Activated naive CD4-positive, alpha-beta T cell treated with anti-CD3 and anti-CD28 coated beads, Interleukin-2, amount 10 ng/mL, durations not matched to agents 7 days and 5 days (primary cell): Measurements from ENCODE around the gene NEK11.

Source experiments
- CTCF ChIA-PET: fragments of 350-600 bp; sonication (Branson Sonifier 250); formaldehyde crosslinking; loops from one replicate; lab custom pipeline; 2021; ENCODE audit warnings: antibody characterized with exemption; lab: Charles Lee
- DNase-seq: peaks from one replicate; pipeline ENCODE4 v3.0.0-alpha.2; 2020
- H3K27ac Mint-ChIP-seq: one replicate; pipeline ENCODE4 v1.8.0; 2021; ENCODE audit warnings: mild to moderate bottlenecking, moderate library complexity, mixed read lengths
- H3K27me3 Mint-ChIP-seq: one replicate; pipeline ENCODE4 v1.8.0; 2021; ENCODE audit warnings: mild to moderate bottlenecking, mixed read lengths
- H3K36me3 Mint-ChIP-seq: one replicate; pipeline ENCODE4 v1.8.0; 2021; ENCODE audit warnings: mixed read lengths
- H3K4me1 Mint-ChIP-seq: one replicate; pipeline ENCODE4 v1.8.0; 2021; ENCODE audit warnings: mixed read lengths
- H3K4me3 Mint-ChIP-seq: one replicate; pipeline ENCODE4 v1.8.0; 2021; ENCODE audit warnings: mild to moderate bottlenecking, moderate library complexity, mixed read lengths
- H3K9me3 Mint-ChIP-seq: one replicate; pipeline ENCODE4 v1.8.0; 2021; ENCODE audit warnings: mixed read lengths

The NEK11 gene

GRCh38 chr3:131125684-131126083 lies 99.0 kb downstream of the NEK11 start:
- DNase-seq: no peak
- Mint-ChIP-seq H3K4me1 (no peaks in the 10 kb centered on the region), H3K27me3 (no peaks in the 10 kb centered on the region), H3K4me3 (no peak overlapping the region), H3K27ac (no peak overlapping the region), H3K36me3 (no peaks in the 10 kb centered on the region), H3K9me3 (peaks cover 3% of the 10 kb centered on the region)
- CTCF ChIA-PET: no interaction called here

DNA sequence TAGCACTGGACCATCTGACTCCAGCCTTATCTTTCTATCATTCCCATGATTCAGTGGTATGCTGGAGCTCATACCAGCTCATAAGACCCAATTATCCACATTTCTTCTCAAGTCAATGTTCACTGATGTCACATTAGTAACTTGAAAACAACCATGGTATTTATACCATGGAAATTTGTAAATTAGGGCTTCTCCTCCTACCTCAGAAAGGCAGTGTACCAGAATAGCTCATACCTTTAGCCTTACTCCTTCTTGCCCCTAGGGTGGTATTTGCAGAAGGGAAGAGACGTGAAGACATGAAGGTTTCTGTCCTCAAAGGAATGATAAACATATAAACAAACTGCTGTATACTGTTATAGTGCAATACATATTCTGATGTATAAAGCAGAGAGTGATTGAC lies 114.2 kb downstream of the NEK11 start:
- H3K4me1 Mint-ChIP-seq: no peaks in the 10 kb centered on the region
- H3K4me3 Mint-ChIP-seq: no peak overlapping the region
- no peak for DNase-seq
- H3K27me3 Mint-ChIP-seq: no peaks in the 10 kb centered on the region
- CTCF ChIA-PET: no interaction called here
- no peaks in the 10 kb centered on the region for H3K36me3 Mint-ChIP-seq
- H3K9me3 Mint-ChIP-seq: no peaks in the 10 kb centered on the region
- H3K27ac Mint-ChIP-seq: no peak overlapping the region

DNA sequence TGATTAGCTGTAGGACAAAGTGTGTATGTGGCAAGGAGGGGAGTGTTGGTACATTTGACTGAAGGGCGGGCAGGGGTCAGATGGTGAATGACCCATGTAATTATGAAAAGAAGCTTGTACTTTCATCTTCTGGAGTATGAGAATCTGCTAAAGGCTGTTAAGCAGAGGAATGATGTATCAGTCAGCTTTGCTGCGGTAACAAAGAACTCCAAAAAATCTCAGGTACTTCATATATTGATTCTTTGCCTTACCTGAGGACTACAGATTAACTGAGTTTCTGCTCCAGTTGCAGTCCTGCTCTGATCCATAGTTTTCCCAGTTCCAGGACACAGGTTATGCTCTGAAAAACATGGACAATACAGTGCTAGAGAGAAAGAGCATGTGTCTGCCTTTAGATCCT lies 115.1 kb downstream of the NEK11 start:
- no peak overlapping the region for H3K4me3 Mint-ChIP-seq
- no peaks in the 10 kb centered on the region for H3K27me3 Mint-ChIP-seq
- no peak for DNase-seq
- H3K9me3 Mint-ChIP-seq: no peaks in the 10 kb centered on the region
- CTCF ChIA-PET: no interaction called here
- no peaks in the 10 kb centered on the region for H3K4me1 Mint-ChIP-seq
- no peak overlapping the region for H3K27ac Mint-ChIP-seq
- no peaks in the 10 kb centered on the region for H3K36me3 Mint-ChIP-seq

GRCh38 chr3:131142580-131142979 lies 115.9 kb downstream of the NEK11 start:
- DNase-seq: no peak

DNA sequence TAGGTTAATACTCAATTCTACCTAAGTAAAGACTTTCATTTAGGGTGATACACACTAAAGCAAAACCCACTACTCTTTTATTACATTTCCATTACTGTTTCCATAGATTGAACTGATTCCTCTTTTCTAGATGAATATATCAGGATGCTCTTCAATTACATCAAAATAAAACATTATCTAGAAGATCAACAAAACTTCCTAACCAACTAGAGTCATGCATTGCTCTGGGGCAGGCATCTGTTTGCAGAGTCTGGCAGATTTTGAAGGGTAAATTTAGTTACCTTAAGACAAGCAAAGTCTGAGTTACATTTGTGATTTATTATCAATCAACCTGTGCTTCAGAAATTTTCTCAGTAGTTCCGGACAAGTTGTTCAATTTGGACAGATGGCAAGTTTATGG lies 117.1 kb downstream of the NEK11 start:
- Mint-ChIP-seq H3K36me3 (no peaks in the 10 kb centered on the region), H3K27ac (no peak overlapping the region), H3K4me3 (no peak overlapping the region), H3K9me3 (no peaks in the 10 kb centered on the region), H3K27me3 (no peaks in the 10 kb centered on the region), H3K4me1 (no peaks in the 10 kb centered on the region)
- DNase-seq: no peak
- CTCF ChIA-PET: interaction anchor here (1.2 kb wide), 1 partner anchor 110 kb away, joined by 3 read pairs; no protein-coding TSS in a partner anchor

More at GRCh38 chr3:131142580-131142979, 115.9 kb downstream of the NEK11 start:
- no peaks in the 10 kb centered on the region for H3K27me3 Mint-ChIP-seq
- CTCF ChIA-PET: interaction anchor here (1.0 to 1.2 kb wide), 2 partner anchors 106 to 109 kb away, joined by 3 read pairs; no protein-coding TSS in a partner anchor
- no peak overlapping the region for H3K4me3 Mint-ChIP-seq
- no peaks in the 10 kb centered on the region for H3K36me3 Mint-ChIP-seq
- no peaks in the 10 kb centered on the region for H3K9me3 Mint-ChIP-seq
- no peaks in the 10 kb centered on the region for H3K4me1 Mint-ChIP-seq
- H3K27ac Mint-ChIP-seq: no peak overlapping the region

DNA sequence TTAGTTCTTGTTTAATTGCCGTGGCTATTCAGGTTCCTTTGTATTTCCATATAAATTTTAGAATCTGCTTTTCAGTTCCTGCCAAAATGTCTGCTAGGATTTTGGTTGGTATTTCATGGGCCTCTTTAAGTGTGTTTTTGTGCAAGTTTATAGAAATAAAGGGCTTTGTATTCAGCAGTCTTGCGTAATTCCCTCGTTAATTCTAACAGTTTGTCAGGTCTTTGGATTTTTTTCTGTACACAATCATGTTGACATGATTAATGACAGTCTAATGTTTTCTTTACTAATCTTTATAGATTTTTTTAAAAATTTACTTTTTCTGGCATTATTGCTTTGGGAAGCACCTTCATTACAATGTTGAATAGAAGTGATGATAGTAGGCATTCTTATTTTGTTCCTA lies 120.9 kb downstream of the NEK11 start:
- Mint-ChIP-seq H3K4me1 (no peaks in the 10 kb centered on the region), H3K27ac (no peak overlapping the region), H3K9me3 (no peaks in the 10 kb centered on the region), H3K4me3 (no peak overlapping the region), H3K27me3 (no peaks in the 10 kb centered on the region), H3K36me3 (no peaks in the 10 kb centered on the region)
- CTCF ChIA-PET: no interaction called here
- DNase-seq: no peak

GRCh38 chr3:131158434-131158833 lies 131.8 kb downstream of the NEK11 start:
- no peak overlapping the region for H3K4me3 Mint-ChIP-seq
- CTCF ChIA-PET: interaction anchor here (1.5 kb wide), 1 partner anchor 64 kb away, joined by 3 read pairs; no protein-coding TSS in a partner anchor
- H3K9me3 Mint-ChIP-seq: no peaks in the 10 kb centered on the region
- H3K4me1 Mint-ChIP-seq: no peaks in the 10 kb centered on the region
- DNase-seq: no peak
- H3K27ac Mint-ChIP-seq: no peak overlapping the region
- H3K27me3 Mint-ChIP-seq: peaks cover 8% of the 10 kb centered on the region
- no peaks in the 10 kb centered on the region for H3K36me3 Mint-ChIP-seq

DNA sequence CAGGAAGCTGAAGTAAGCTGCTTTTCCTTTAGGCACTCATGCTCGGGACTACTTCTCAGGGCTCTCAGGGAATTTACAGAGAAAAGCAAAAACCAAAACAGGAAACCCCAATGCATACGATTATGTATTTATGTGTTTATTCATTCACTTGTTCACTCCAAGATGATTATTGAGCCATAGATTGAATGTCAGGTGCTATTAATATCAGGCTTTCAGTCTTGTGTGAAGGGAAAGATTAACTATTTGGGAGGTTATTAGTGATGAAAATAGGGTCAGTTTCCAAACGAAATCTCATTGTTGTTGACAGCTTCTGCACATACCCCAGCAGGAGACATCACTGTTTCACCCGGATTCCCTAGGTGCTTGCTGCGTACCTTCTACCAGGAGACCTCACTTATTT lies 135.8 kb downstream of the NEK11 start:
- Mint-ChIP-seq H3K9me3 (no peaks in the 10 kb centered on the region), H3K4me1 (no peaks in the 10 kb centered on the region), H3K4me3 (no peak overlapping the region), H3K27ac (no peak overlapping the region), H3K27me3 (peaks cover 6% of the 10 kb centered on the region), H3K36me3 (no peaks in the 10 kb centered on the region)
- no peak for DNase-seq
- CTCF ChIA-PET: no interaction called here

GRCh38 chr3:131167867-131168266 lies 141.2 kb downstream of the NEK11 start:
- Mint-ChIP-seq H3K4me3 (no peak overlapping the region), H3K27ac (no peak overlapping the region), H3K4me1 (no peaks in the 10 kb centered on the region), H3K36me3 (no peaks in the 10 kb centered on the region), H3K27me3 (no peaks in the 10 kb centered on the region), H3K9me3 (no peaks in the 10 kb centered on the region)
- CTCF ChIA-PET: no interaction called here
- no peak for DNase-seq

- no peak overlapping the region for H3K27ac Mint-ChIP-seq
- no peak for DNase-seq
- no peaks in the 10 kb centered on the region for H3K9me3 Mint-ChIP-seq
- peaks cover 6% of the 10 kb centered on the region for H3K4me1 Mint-ChIP-seq
- no peaks in the 10 kb centered on the region for H3K27me3 Mint-ChIP-seq
- CTCF ChIA-PET: no interaction called here
- no peaks in the 10 kb centered on the region for H3K36me3 Mint-ChIP-seq
- no peak overlapping the region for H3K4me3 Mint-ChIP-seq
Observed at GRCh38 chr3:131169331-131169730, 142.7 kb downstream of the NEK11 start.

DNA sequence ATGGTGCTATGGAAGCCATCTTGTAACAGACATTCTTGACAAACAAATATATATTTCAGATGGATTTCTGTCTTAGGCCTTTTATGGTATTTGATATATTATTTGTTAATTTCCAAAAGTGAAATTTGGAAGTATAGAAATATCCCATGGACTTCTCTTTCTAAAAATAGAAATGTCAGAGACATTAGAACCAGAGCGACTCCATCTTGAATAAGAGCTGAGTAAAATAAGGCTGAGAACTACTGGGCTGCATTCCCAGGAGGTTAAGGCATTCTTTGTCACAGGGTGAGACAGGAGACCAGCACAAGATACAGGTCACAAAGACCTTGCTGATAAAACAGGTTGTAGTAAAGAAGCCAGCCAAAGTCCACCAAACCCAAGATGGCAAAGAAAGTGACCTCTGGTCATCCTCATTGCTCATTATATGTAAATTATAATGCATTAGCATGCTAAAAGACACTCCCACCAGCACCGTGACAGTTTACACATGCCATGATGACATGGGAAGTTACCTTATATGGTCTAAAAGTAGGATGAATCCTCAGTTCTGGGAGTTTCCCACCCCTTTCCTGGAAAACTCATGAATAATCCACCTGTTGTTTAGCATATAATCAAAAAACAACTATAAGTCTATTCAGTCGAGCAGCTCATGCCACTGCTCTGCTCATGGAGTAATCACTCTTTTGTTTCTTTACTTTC lies 146.0 kb downstream of the NEK11 start:
- no peaks in the 10 kb centered on the region for H3K36me3 Mint-ChIP-seq
- H3K4me3 Mint-ChIP-seq: no peak overlapping the region
- no peak for DNase-seq
- H3K4me1 Mint-ChIP-seq: peaks cover 17% of the 10 kb centered on the region
- CTCF ChIA-PET: interaction anchor here (0.7 to 1.4 kb wide), 3 partner anchors 138 to 146 kb away, joined by 3 read pairs; partner anchors contain the start of genes ASTE1 and NEK11
- no peaks in the 10 kb centered on the region for H3K27me3 Mint-ChIP-seq
- no peak overlapping the region for H3K27ac Mint-ChIP-seq
- no peaks in the 10 kb centered on the region for H3K9me3 Mint-ChIP-seq

- Mint-ChIP-seq H3K36me3 (no peaks in the 10 kb centered on the region), H3K27ac (peak overlapping the region; percentile 37), H3K4me3 (no peak overlapping the region), H3K9me3 (no peaks in the 10 kb centered on the region), H3K4me1 (peaks cover 17% of the 10 kb centered on the region), H3K27me3 (no peaks in the 10 kb centered on the region)
- DNase-seq: peak; percentile 45
- CTCF ChIA-PET: no interaction called here
Observed at GRCh38 chr3:131174752-131175151, 148.1 kb downstream of the NEK11 start.

GRCh38 chr3:131178710-131179375 lies 152.2 kb downstream of the NEK11 start:
- Mint-ChIP-seq H3K4me3 (no peak overlapping the region), H3K27ac (no peak overlapping the region), H3K27me3 (peaks cover 5% of the 10 kb centered on the region), H3K4me1 (peaks cover 11% of the 10 kb centered on the region), H3K36me3 (no peaks in the 10 kb centered on the region), H3K9me3 (peaks cover 4% of the 10 kb centered on the region)
- CTCF ChIA-PET: no interaction called here
- DNase-seq: no peak

DNA sequence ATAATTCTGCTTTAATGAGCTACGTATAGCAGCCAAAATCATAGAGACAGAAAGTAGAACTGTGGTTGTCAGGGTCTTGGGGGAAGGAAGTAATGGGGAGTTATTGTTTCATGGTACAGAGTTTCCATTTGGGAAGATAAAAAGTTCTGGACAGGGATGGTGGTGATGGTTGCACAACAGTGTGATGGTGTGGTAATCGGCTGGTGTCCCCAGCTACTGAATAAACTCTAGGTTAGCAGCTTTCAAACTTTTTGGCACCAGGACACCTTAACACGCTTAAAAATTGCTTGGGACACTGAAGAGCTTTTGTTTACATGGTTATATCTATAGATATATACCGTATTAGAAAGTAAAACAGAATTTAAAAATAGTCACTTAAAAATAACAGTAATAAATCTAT lies 166.0 kb downstream of the NEK11 start:
- CTCF ChIA-PET: no interaction called here
- Mint-ChIP-seq H3K4me3 (no peak overlapping the region), H3K27ac (no peak overlapping the region), H3K4me1 (no peaks in the 10 kb centered on the region), H3K36me3 (no peaks in the 10 kb centered on the region), H3K9me3 (no peaks in the 10 kb centered on the region), H3K27me3 (no peaks in the 10 kb centered on the region)
- DNase-seq: no peak

DNA sequence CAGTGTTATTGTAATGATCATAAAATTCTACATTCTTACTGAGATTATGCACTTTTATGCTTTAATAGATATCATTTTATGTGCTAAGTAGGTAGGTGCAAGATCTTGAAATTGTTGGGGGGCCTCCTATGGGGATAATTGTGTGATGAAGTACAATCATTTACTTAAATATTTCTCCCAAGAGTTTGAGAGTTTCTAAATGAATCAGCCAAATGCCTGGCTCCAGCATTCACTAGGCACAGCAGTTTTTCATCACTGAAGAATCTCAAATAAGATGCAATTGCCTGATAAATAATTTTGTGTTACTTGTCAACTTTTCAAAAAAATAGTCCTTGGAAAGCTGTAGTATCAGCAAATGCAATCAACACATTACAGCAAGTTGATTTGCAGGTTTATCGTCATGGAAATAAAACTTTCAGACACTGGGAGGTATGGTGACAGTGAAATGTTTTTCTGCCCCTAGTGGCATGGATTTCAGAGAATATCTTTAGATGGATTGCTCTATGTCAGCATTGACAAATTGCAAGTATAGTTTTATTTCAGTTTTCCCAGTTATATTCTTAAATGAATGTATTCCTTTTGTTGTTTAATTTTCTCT lies 167.1 kb downstream of the NEK11 start:
- Mint-ChIP-seq H3K36me3 (no peaks in the 10 kb centered on the region), H3K4me3 (no peak overlapping the region), H3K27me3 (no peaks in the 10 kb centered on the region), H3K9me3 (no peaks in the 10 kb centered on the region), H3K4me1 (no peaks in the 10 kb centered on the region), H3K27ac (no peak overlapping the region)
- no peak for DNase-seq
- CTCF ChIA-PET: no interaction called here
